SK-N-SH (cell line): Measurements from ENCODE around the gene HCST. TPM values are rescaled to one million over a fixed set of nuclear protein-coding genes. Genes with fewer than 3 reads are reported as not detected.

Experiments
- FOXJ3 ChIP-seq: sonication (generic); formaldehyde crosslinking; IDR thresholded peaks from 2 replicates; pipeline ENCODE4 v1.5.1; 2020; ENCODE audit warnings: mild to moderate bottlenecking, missing genetic modification reagents
- FOXM1 ChIP-seq: IDR thresholded peaks from 2 replicates; pipeline ENCODE4 v1.4.0; 2012; ENCODE audit warnings: low read depth, mild to moderate bottlenecking
- polyA plus RNA-seq, 3 experiments: library from polyadenylated mRNA; depleted of rRNA; stranded (reverse); fragments of >200 nt; gene quantifications; 2 replicates each; pipeline ENCODE4 v1.2.3, GENCODE V29; 2012
- small RNA-seq, 7 experiments: library from RNA; depleted of rRNA; stranded (forward); fragments of <200 nt; gene quantifications; one replicate each; pipeline ENCODE3, GENCODE V24; 2012
- TF ChIP-seq, protein P1 (sequence below): IDR thresholded peaks from 2 replicates; pipeline ENCODE4 v1.4.0; 2012; ENCODE audit warnings: low read depth, borderline replicate concordance

The HCST gene
- polyA plus RNA-seq, 1 of the 3 experiments (the other 2 are of a cell fraction) = 0.59 TPM

DNA sequence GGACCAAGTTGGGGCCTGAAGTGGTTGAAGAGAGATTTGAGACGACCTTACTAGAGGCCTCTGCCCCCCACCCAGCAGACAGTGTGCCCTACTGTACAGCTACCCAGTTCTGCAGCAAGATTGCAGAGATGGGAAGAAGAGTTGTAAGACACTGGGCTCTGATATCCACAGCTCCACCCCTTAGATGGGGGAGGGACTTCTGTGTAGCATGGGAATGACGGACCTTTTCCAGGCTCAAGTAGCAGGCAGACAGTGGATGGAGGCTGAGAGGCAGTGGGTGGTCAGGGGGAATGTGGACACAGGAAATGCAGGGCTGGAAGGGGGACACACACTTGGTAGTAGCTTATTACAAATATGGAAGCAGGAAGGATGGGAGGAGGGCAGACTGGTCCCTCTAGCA is 46.8 kb downstream of the HCST start (continued):
- TF ChIP-seq, protein P1, sequence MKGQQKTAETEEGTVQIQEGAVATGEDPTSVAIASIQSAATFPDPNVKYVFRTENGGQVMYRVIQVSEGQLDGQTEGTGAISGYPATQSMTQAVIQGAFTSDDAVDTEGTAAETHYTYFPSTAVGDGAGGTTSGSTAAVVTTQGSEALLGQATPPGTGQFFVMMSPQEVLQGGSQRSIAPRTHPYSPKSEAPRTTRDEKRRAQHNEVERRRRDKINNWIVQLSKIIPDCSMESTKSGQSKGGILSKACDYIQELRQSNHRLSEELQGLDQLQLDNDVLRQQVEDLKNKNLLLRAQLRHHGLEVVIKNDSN = no peak
- TF ChIP-seq FOXJ3 (CRISPR knock-in tag) = no peak
- TF ChIP-seq FOXM1 = no peak

Small RNA genes within 50 kb of the gene (small RNA-seq; reads per million reads assigned to genes)
- gene RN7SL402P = 0 to 7.9 (median 0) reads per million in 7 experiments

Other genes with a start within 250 kb of the HCST start
- gene UPK1A, start 236.0 kb upstream of the HCST start, polyA plus RNA-seq (2012; rRNA removed) = 0.11 and 0.16 TPM in 2 replicates
- gene ZBTB32, start 198.0 kb upstream of the HCST start, polyA plus RNA-seq (2012; rRNA removed) = not detected in 2 replicates
- gene KMT2B, start 184.5 kb upstream of the HCST start, polyA plus RNA-seq (2012; rRNA removed) = 18.2 and 29.2 TPM in 2 replicates
- gene IGFLR1, start 160.1 kb upstream of the HCST start, polyA plus RNA-seq (2012; rRNA removed) = 5.1 and 5.6 TPM in 2 replicates
- 25.9 and 29.4 TPM in 2 replicates for gene U2AF1L4, start 157.1 kb upstream of the HCST start, polyA plus RNA-seq (2012; rRNA removed)
- 66.3 and 99.2 TPM in 2 replicates for gene PSENEN, start 156.9 kb upstream of the HCST start, polyA plus RNA-seq (2012; rRNA removed)
- 21.1 and 25.2 TPM in 2 replicates for gene LIN37, start 154.0 kb upstream of the HCST start, polyA plus RNA-seq (2012; rRNA removed)
- 0.10 and 0.43 TPM in 2 replicates for gene HSPB6, start 145.5 kb upstream of the HCST start, polyA plus RNA-seq (2012; rRNA removed)
- gene PROSER3, start 144.4 kb upstream of the HCST start, polyA plus RNA-seq (2012; rRNA removed) = 12.3 and 12.5 TPM in 2 replicates
- 6.5 and 7.8 TPM in 2 replicates for gene ARHGAP33, start 127.0 kb upstream of the HCST start, polyA plus RNA-seq (2012; rRNA removed)
- gene PRODH2, start 89.7 kb upstream of the HCST start, polyA plus RNA-seq (2012; rRNA removed) = not detected in 2 replicates
- gene NPHS1, start 50.0 kb upstream of the HCST start, polyA plus RNA-seq (2012; rRNA removed) = not detected in 2 replicates
- gene KIRREL2, start 45.6 kb upstream of the HCST start, polyA plus RNA-seq (2012; rRNA removed) = 0.21 and 0.37 TPM in 2 replicates
- 31.8 and 66.7 TPM in 2 replicates for gene APLP1, start 34.0 kb upstream of the HCST start, polyA plus RNA-seq (2012; rRNA removed)
- gene NFKBID, start 2.0 kb upstream of the HCST start, polyA plus RNA-seq (2012; rRNA removed) = 5.5 and 11.4 TPM in 2 replicates
- not detected in 2 replicates for gene TYROBP, start 5.8 kb downstream of the HCST start, polyA plus RNA-seq (2012; rRNA removed)
- gene LRFN3, start 33.8 kb downstream of the HCST start, polyA plus RNA-seq (2012; rRNA removed) = 2.1 and 5.4 TPM in 2 replicates
- gene SDHAF1, start 92.7 kb downstream of the HCST start, polyA plus RNA-seq (2012; rRNA removed) = 22.5 and 25.3 TPM in 2 replicates
- 0.48 and 0.58 TPM in 2 replicates for gene SYNE4, start 106.3 kb downstream of the HCST start, polyA plus RNA-seq (2012; rRNA removed)
- gene ALKBH6, start 111.7 kb downstream of the HCST start, polyA plus RNA-seq (2012; rRNA removed) = 29.9 and 30.7 TPM in 2 replicates
- gene CLIP3, start 130.3 kb downstream of the HCST start, polyA plus RNA-seq (2012; rRNA removed) = 7.1 and 13.1 TPM in 2 replicates
- gene THAP8, start 151.8 kb downstream of the HCST start, polyA plus RNA-seq (2012; rRNA removed) = 6.2 and 6.3 TPM in 2 replicates
- gene WDR62, start 152.4 kb downstream of the HCST start, polyA plus RNA-seq (2012; rRNA removed) = 5.0 and 5.3 TPM in 2 replicates
- gene OVOL3, start 208.6 kb downstream of the HCST start, polyA plus RNA-seq (2012; rRNA removed) = 0.18 TPM in 1 of 2 replicates, not detected in the other
- gene POLR2I, start 212.3 kb downstream of the HCST start, polyA plus RNA-seq (2012; rRNA removed) = 54.8 and 140 TPM in 2 replicates
- 566 and 712 TPM in 2 replicates for gene TBCB, start 212.9 kb downstream of the HCST start, polyA plus RNA-seq (2012; rRNA removed)
- gene CAPNS1, start 237.5 kb downstream of the HCST start, polyA plus RNA-seq (2012; rRNA removed) = 999 and 1,027 TPM in 2 replicates
- gene COX7A1, start 249.9 kb downstream of the HCST start, polyA plus RNA-seq (2012; rRNA removed) = not detected in 2 replicates